MG63 (cell line): Measurements from ENCODE around the gene AQR. TPM values are rescaled to one million over a fixed set of nuclear protein-coding genes. Genes with fewer than 3 reads are reported as not detected.

ENCODE experiments used
- DNase-seq: peaks from one replicate; pipeline ENCODE4 v3.0.0-alpha.2; 2020
- H3K27me3 ChIP-seq: fragments of 250-450 bp; sonication (Bioruptor Pico); 2 replicates; pipeline ENCODE4 v1.5.1; 2020; ENCODE audit warnings: mild to moderate bottlenecking, moderate library complexity
- H3K36me3 ChIP-seq: fragments of 250-450 bp; sonication (Bioruptor Pico); 2 replicates; pipeline ENCODE4 v1.5.1; 2020; ENCODE audit warnings: mild to moderate bottlenecking, moderate library complexity
- H3K4me3 ChIP-seq: fragments of 250-450 bp; sonication (Bioruptor Pico); 2 replicates; pipeline ENCODE4 v1.5.1; 2020; ENCODE audit warnings: mild to moderate bottlenecking, moderate library complexity
- H3K9me3 ChIP-seq: fragments of 250-450 bp; sonication (Bioruptor Pico); 2 replicates; pipeline ENCODE4 v1.5.1; 2020; ENCODE audit warnings: mild to moderate bottlenecking, moderate library complexity
- total RNA-seq: library from RNA; depleted of rRNA; stranded (reverse); fragments of >200 nt; shearing (Covaris generic); gene quantifications from 2 replicates; pipeline ENCODE4 v1.2.3, GENCODE V29; 2014; ENCODE audit warnings: low replicate concordance; rRNA removed

Gene AQR
- total RNA-seq: 10.9 and 15.5 TPM in 2 replicates

DNA sequence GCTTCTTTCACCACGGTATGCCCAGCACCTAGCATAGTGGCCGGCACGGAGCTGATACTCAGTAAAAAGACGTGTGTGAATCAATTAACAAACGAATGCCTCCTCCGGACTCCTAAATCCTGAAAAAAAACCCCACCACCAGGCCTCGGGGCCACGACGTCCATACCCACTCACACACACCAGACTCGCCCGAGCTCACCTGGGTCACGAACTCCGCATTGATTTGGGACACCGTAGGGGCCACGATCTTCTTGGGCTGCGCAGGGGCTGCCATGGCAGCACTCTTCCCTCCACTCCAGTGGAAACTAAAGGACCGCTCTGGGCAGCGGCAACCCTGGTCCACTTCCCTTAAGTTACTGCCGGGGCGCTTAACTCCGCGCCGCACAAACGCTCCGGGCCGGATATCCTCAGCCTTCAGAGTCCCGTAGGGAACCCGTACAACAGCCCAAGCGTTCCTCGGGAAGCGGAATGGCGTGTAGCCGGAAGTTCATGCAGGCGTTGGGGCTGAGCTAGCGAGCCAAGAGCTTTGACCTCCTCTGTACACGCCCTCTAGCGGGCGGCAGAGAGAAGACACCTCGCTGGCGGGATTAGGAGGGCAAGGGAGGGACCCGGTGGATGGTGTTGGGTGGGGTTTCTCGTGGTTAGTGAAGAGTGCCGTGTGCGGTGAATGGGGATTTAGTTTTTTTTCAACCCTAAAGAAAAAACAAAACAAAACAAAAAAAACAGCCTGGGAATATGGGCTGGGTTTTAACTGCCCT lies at the start of gene AQR:
Gene AQR (minus strand): TSS at position 403 of the 758 bp plus-strand sequence. CDS start 129 bp downstream, at position 274.
- Histone ChIP-seq H3K9me3 (no peaks in the 10 kb centered on the region), H3K36me3 (peaks cover 11% of the 10 kb centered on the region), H3K27me3 (no peaks in the 10 kb centered on the region)

DNA sequence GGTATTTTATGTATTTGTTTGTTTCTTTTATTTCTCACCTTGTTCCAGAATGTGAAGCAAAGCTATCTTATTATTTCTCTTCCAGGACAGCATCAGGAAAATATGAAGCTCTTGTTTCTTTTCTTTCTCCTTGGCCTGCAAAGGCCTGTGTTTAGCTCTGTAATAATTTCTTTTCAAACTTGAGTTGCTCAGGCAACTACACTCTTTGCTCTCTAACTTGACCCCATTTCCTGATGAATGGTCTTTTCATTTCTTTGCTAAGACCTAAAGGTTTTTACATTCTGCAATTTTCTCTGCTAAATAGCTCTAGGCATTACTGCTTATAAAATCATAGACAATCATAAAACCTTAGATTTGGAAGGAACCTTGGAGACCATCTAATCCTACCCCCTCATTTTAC lies 44.7 kb upstream of the AQR start:
- Histone ChIP-seq H3K4me3 (no peak overlapping the region), H3K9me3 (no peaks in the 10 kb centered on the region), H3K36me3 (no peaks in the 10 kb centered on the region), H3K27me3 (no peaks in the 10 kb centered on the region)
- DNase-seq: no peak

More for the DNA sequence above, at the start of gene AQR:
- peak; percentile 95 for DNase-seq
- H3K4me3 ChIP-seq: peak within 1 kb of the TSS; percentile 92

DNA sequence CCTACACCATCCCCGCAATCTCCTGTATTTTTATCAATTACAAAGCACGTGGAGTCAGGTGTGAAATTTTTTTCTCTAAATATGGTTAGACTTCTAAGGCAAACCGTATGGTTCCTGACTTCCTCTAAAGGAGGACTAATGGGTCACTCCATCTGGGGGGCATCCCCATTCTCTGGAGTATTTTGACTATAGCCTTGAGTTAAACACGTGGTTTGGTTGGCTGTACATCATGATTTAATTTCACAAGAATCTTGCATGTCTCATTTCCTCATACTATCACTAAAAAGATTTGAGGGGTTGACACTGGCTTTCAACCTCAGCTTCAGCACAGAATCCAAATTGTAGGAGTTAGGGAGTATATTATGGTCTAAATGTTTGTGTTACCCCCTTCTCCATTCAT lies 43.8 kb upstream of the AQR start:
- DNase-seq: no peak
- Histone ChIP-seq H3K36me3 (no peaks in the 10 kb centered on the region), H3K9me3 (no peaks in the 10 kb centered on the region), H3K27me3 (no peaks in the 10 kb centered on the region), H3K4me3 (no peak overlapping the region)

DNA sequence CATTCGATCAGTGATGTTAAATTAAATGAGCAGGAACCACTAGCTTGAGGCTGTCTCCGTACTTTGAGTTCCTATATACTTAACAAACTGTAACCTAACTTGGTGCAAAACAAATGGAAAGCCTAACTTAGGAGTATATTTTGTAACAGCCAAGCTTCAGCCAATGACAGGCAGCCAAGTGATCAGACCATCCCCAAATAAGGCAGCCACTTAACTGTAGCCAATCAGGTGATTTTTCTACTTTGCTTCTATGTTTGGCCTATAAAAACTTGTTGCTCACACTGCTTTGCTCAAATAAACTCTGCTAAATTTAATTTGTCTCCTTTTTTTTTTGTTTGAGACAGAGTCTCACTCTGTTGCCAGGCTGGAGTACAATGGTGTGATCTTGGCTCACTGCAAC lies 37.9 kb upstream of the AQR start:
- Histone ChIP-seq H3K9me3 (no peaks in the 10 kb centered on the region), H3K4me3 (no peak overlapping the region), H3K27me3 (no peaks in the 10 kb centered on the region), H3K36me3 (no peaks in the 10 kb centered on the region)
- no peak for DNase-seq

DNA sequence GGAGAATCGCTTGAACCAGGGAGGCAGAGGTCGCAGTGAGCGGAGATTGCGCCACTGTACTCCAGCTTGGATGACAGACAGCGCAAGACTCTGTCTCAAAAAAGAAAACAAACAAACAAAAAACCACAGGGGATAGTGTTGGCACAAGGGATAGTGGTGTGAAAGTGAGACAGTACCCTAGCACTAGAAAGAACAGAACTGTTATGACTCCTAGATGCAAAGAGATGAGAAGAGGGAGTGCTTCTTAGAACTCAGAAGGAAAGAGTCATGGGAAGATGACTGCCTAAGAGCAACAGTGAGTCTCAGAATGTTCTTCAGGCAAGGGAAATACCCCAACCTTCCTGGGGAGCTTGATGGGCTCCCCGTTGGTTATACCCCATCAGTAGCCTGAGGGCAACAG lies 36.4 kb upstream of the AQR start:
- H3K9me3 ChIP-seq: no peaks in the 10 kb centered on the region
- H3K36me3 ChIP-seq: no peaks in the 10 kb centered on the region
- DNase-seq: no peak
- H3K27me3 ChIP-seq: no peaks in the 10 kb centered on the region
- no peak overlapping the region for H3K4me3 ChIP-seq

DNA sequence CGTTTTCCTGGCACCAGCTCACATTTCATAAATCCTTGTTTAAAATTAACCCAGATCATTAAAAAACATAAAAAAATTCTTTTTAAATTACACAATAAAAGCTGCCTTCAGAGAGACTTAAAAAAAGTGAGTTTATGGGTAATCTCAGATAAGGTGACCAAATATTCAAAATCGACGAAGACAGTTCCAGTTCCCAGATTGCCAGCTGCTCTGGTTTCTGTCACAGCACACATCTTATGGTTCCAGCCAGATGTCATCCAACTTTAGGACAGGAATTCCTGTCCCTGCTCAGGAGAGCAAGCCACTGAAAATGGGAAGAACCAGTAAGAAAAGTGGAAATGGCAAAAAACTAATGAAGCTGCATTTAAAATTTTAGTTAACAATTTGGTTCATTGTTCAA lies 34.4 kb upstream of the AQR start:
- H3K9me3 ChIP-seq: no peaks in the 10 kb centered on the region
- no peak overlapping the region for H3K4me3 ChIP-seq
- no peaks in the 10 kb centered on the region for H3K27me3 ChIP-seq
- H3K36me3 ChIP-seq: no peaks in the 10 kb centered on the region
- DNase-seq: no peak

DNA sequence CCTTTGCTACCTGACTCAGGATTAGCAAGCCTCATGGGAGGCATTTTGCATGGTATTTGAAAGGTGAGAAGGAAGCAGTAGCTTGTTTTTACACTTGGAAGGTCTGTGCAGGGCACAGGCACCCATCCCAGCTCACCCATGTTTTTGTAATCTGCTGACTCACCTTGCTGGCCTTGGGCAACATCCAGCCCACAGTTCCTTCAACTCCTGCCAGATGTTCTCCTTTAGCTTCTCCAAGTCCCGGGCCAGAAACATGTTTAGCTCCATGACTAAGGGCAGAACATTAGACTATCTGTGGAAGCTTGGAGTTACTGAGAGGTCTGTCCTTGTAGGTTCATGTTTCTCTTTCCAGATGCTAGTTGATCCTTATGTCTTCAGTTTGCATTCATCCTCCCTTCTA lies 31.0 kb upstream of the AQR start:
- Histone ChIP-seq H3K9me3 (no peaks in the 10 kb centered on the region), H3K4me3 (no peak overlapping the region), H3K36me3 (no peaks in the 10 kb centered on the region), H3K27me3 (no peaks in the 10 kb centered on the region)
- DNase-seq: peak; percentile 87

DNA sequence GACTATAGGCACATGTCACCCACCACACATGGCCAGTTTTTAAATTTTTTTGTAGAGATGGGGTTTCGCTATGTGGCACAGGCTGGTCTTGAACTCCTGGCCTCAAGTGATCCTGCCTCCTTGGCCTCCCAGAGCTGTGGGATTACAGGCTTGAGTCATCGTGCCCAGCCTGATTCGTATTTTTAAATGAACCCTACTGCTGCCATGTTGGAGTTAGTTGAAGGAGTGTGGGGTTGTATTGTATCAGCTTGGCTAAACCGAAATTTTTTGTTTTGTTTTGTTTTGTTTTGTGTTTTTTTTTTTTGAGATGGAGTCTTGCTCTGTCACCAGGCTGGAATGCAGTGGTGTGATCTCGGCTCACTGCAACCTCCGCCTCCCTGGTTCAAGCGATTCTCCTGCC lies 30.4 kb upstream of the AQR start:
- Histone ChIP-seq H3K9me3 (no peaks in the 10 kb centered on the region), H3K4me3 (no peak overlapping the region), H3K27me3 (no peaks in the 10 kb centered on the region), H3K36me3 (no peaks in the 10 kb centered on the region)
- peak; percentile 36 for DNase-seq

DNA sequence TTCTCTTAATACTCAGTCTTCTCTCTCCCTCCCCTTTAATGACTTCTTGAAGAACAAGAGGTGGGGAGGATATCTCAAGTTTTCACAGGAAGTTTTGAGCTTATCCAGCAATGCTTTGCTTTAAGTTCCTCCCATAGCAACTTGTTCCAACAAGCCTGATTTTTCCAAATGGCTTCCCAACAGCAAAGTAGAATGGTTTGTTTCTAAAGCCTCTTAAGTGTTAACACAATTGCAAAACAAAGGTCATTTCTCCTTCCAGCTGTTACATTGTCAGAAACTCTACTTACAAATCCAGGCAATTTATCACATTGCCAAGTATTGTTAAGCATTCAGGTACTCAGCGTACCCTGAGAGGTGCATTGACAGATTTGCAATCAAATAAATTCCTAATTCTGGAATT lies 25.4 kb upstream of the AQR start:
- H3K27me3 ChIP-seq: no peaks in the 10 kb centered on the region
- H3K36me3 ChIP-seq: no peaks in the 10 kb centered on the region
- no peaks in the 10 kb centered on the region for H3K9me3 ChIP-seq
- no peak overlapping the region for H3K4me3 ChIP-seq
- DNase-seq: no peak

DNA sequence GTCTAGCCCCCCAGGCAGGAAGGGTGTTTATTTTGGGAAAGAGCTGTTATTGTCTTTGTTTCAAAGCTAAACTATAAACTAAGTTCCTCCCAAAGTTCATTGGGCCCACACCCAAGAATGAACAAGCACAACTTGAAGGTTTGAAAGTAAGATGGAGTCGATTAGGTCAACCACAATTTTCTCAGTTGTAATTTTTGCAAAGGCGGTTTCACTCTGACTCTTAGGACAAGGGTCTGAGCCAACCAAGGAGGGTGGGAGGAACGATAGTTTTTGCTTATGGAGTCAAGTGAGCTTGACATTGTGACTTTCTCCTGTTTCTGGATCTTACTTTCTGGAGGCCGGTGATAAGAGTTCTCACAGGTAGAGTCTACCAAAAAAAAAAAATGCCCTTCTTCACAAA lies 24.3 kb upstream of the AQR start:
- H3K27me3 ChIP-seq: no peaks in the 10 kb centered on the region
- no peaks in the 10 kb centered on the region for H3K36me3 ChIP-seq
- no peaks in the 10 kb centered on the region for H3K9me3 ChIP-seq
- no peak for DNase-seq
- H3K4me3 ChIP-seq: no peak overlapping the region

DNA sequence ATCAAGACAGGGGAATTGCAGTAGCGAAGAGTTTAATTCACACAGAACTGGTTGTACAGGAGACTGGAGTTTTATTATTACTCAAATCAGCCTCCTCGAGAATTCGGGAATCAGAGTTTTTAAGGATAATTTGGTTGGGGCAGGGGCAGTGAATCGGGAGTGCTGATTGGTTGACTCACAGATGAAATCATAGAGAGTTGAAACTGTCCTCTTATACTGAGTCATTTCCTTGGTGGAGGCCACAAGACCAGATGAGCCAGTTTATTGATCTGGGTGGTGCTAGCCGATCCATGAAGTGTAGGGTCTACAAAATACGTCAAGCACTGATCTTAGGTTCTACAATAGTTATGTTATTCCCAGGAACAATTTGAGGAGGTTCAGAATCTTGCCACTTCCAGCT lies 23.9 kb upstream of the AQR start:
- no peaks in the 10 kb centered on the region for H3K9me3 ChIP-seq
- no peaks in the 10 kb centered on the region for H3K36me3 ChIP-seq
- no peak overlapping the region for H3K4me3 ChIP-seq
- DNase-seq: peak; percentile 5
- H3K27me3 ChIP-seq: no peaks in the 10 kb centered on the region

DNA sequence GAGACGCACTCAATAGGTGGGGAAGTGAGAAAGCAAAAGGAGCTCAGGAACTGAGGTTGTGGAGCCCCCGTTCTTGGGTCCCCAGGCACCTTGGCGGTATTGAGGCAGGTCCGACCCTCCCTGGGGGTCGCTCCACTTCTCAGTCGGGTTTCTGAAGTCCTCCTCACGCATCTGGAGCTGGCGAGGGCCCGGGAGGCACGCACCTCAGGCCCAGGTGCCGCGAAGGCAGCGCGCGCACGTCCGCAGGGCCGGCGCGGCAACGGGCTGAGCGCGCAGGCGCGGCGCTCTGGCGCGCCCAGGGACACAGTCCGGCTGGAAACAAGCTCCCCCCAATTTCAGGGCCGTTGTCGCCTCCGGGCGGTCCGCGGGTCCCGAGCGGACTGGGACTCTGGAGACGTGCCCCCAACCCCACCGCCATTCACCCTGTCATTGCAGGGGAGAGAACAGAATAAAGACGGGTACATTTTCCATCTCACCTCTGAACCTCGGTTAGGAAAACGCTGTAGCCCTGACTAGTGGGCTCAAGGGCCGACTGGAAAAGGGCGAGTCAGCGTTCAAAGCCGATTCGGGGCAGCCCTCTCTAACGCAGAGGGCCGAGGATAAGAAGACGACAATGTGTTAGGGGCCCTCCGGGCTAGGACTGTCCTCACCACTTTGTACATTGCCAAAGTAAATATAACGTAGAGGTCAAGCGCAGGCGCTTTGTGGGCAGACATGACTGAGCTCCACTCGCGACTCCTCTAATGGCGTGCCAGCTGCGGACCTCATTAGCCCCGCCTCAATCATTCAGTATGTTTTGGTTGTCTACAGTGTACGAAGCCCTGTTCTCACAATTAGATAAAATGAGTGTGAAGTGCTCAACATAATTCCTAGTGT lies 18.7 kb upstream of the AQR start, which contains the start of gene ZNF770:
Gene ZNF770 (minus strand): TSS at position 261 of the 876 bp plus-strand sequence. CDS start 4,853 bp downstream, outside the sequence.
- Histone ChIP-seq H3K9me3 (no peaks in the 10 kb centered on the region), H3K27me3 (no peaks in the 10 kb centered on the region), H3K36me3 (peaks cover 29% of the 10 kb centered on the region), H3K4me3 (peak within 1 kb of the TSS; percentile 90)
- peak; percentile 72 for DNase-seq

DNA sequence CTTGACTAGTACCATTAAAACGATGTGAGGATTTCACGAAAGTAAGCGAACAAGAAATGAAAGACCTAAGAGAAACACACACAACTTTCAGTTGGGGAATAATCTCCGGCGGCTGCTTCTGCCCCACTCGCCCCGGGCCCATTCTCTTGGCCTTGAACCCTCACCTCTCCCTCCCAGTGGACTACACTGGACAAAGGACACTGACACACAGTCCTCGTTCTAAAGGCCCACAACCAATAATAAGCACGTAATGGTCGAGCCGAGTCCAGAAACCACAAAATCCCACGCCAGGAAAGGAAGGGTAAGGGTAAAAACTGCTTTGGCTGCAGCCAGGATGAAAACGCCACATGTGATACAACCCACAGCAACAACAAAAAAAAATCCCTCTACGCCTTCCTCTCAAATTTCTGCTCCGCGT lies 18.1 kb upstream of the AQR start:
- Histone ChIP-seq H3K27me3 (no peaks in the 10 kb centered on the region), H3K36me3 (peaks cover 36% of the 10 kb centered on the region), H3K9me3 (no peaks in the 10 kb centered on the region), H3K4me3 (peak overlapping the region; percentile 90)
- DNase-seq: no peak

DNA sequence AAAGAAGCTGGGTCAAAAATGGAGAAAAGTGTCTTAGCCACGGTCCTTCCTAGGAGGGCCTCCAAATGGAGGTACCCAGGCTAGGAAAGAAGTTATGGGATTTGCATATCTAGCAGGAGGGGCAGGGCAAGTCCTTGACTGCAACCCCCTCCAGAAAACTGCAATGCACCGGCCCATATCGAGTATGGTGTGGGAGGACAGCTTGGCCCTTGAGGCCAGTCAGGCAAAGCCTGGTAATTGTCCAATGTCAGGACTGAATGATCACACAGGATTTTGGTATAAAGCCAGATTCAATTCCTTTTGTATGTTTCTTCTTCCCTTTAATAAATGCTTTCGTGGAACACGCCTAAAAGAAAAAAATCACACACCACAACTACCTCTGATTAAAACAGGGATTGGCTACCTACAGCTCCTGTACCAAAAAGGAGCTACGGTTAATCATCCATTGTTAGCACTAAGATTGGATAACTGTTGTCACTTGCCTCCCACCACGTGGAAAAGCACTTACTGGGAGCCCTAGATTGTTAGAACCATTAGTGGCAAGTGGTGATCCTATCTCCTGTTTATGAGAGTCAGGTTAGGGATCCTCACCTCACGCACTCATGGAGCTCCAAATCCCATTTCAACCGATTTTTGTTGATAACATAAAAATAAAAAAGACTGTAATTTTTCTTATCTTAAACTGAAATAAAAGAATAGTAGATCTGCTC lies 17.4 kb upstream of the AQR start:
- H3K4me3 ChIP-seq: peak overlapping the region; percentile 90
- no peaks in the 10 kb centered on the region for H3K27me3 ChIP-seq
- peaks cover 43% of the 10 kb centered on the region for H3K36me3 ChIP-seq
- no peaks in the 10 kb centered on the region for H3K9me3 ChIP-seq
- no peak for DNase-seq

DNA sequence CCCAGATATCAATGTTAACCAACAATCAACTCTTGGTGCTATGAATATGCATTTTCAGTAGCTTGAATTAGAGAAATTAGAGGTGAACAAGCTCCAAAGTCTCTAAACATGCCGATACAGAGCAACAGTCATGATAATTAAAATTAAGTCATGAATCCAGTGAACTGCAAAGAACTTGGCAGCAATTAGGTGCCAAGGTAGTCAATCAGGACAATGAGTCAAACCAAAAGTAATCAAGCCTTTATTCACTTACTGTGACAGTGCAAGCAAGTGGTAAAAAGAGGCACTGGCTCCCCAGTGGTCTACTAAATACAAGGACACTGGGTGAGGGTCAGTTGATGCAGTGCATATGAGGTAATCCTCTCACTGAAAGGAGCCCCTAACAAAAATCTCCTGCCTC lies 16.8 kb upstream of the AQR start:
- DNase-seq: no peak
- H3K4me3 ChIP-seq: peak overlapping the region; percentile 90

DNA sequence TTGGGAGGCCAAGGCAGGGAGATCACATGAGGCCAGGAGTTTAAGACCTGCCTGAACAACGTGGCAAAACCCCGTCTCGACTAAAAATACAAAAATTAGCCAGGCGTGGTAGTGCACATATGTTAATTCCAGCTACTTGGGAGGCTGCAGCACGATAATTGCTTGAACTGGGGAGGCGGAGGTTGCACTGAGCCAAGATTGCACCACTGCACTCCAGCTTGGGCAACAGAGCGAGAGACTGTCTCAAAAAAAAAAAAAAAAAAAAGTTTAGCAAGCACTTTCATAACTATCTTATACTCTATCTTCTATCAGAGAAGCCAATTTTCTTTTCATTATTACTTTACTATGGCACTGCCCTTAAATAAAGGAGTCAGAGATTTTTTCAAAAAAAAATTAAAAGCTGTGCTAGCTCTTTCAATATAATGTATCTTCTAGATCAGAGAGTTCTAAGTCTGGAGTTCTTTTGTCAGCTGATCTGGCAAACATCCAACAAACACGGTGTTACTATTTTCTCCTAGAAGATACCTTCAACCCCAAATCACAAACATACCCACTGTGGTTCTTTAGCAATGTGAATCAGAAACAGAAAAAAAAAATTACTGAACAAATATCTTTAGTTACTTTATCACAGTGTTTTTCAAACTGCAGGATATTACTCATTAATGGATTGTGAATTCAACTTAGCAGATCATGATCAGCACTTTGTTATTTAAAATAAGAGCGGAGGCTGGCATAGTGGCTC lies 15.5 kb upstream of the AQR start:
- Histone ChIP-seq H3K9me3 (no peaks in the 10 kb centered on the region), H3K36me3 (peaks cover 56% of the 10 kb centered on the region), H3K27me3 (no peaks in the 10 kb centered on the region), H3K4me3 (no peak overlapping the region)
- DNase-seq: no peak

More for the DNA sequence above, 16.8 kb upstream of the AQR start:
- Histone ChIP-seq H3K27me3 (no peaks in the 10 kb centered on the region), H3K9me3 (no peaks in the 10 kb centered on the region), H3K36me3 (peaks cover 48% of the 10 kb centered on the region)
